HL-60 (cell line): ENCODE data around the gene GOLGA8N.

Source experiments
- POLR2AphosphoS5 ChIP-seq: IDR thresholded peaks from 2 replicates; pipeline ENCODE4 v1.6.1; 2012; ENCODE audit warnings: low read depth
- TF ChIP-seq, protein P1 (sequence below): IDR thresholded peaks from one replicate; pipeline ENCODE4 v1.5.1; 2011; ENCODE audit warnings: low read length, control low read depth, inconsistent platforms; ENCODE audit not compliant: insufficient read depth

DNA sequence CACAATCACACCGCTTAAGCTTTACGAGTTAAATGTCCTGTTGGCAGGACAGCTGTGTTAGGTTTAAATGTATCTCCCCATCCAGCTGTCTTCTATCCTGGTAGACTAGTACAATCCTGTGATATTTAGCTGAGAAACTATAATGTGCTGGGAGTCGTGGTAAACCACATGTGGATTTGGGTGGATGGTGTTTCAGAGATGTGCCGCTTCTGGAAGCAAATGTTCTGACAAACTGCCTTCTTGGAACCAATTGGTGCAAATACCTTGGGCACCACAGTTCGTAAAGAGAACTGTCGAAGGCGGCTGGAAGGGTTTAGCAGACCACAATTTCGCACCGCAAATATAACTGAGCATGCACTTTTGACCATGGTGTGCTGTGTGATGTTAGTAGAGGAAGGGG is 63.2 kb downstream of the GOLGA8N start:
- TF ChIP-seq, protein P1, sequence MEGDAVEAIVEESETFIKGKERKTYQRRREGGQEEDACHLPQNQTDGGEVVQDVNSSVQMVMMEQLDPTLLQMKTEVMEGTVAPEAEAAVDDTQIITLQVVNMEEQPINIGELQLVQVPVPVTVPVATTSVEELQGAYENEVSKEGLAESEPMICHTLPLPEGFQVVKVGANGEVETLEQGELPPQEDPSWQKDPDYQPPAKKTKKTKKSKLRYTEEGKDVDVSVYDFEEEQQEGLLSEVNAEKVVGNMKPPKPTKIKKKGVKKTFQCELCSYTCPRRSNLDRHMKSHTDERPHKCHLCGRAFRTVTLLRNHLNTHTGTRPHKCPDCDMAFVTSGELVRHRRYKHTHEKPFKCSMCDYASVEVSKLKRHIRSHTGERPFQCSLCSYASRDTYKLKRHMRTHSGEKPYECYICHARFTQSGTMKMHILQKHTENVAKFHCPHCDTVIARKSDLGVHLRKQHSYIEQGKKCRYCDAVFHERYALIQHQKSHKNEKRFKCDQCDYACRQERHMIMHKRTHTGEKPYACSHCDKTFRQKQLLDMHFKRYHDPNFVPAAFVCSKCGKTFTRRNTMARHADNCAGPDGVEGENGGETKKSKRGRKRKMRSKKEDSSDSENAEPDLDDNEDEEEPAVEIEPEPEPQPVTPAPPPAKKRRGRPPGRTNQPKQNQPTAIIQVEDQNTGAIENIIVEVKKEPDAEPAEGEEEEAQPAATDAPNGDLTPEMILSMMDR: no peak
- TF ChIP-seq POLR2AphosphoS5: no peak
